HFFc6 (cell line): Measurements from ENCODE around the gene GALNT2. TPM values are rescaled to one million over a fixed set of nuclear protein-coding genes. Genes with fewer than 3 reads are reported as not detected.

ENCODE experiments used
- DNase-seq: peaks from one replicate; pipeline ENCODE4 v3.0.0-alpha.2; 2018
- H3K27ac Mint-ChIP-seq: 2 replicates; pipeline ENCODE4 v1.8.0; 2020; ENCODE audit warnings: mild to moderate bottlenecking, mixed read lengths
- H3K27me3 Mint-ChIP-seq: 2 replicates; pipeline ENCODE4 v1.8.0; 2021; ENCODE audit warnings: mild to moderate bottlenecking, moderate library complexity, mixed read lengths; ENCODE audit not compliant: insufficient read depth
- H3K36me3 Mint-ChIP-seq: 2 replicates; pipeline ENCODE4 v1.8.0; 2021; ENCODE audit warnings: low read depth, mixed read lengths
- H3K4me1 Mint-ChIP-seq: 2 replicates; pipeline ENCODE4 v1.8.0; 2020; ENCODE audit warnings: low read depth, mixed read lengths
- H3K4me3 Mint-ChIP-seq: 2 replicates; pipeline ENCODE4 v1.8.0; 2020; ENCODE audit warnings: mild to moderate bottlenecking, moderate library complexity, mixed read lengths
- H3K9me3 Mint-ChIP-seq: 2 replicates; pipeline ENCODE4 v1.8.0; 2020; ENCODE audit warnings: mild to moderate bottlenecking, mixed read lengths
- CTCF ChIP-seq: fragments of 200-600 bp; sonication (generic); IDR thresholded peaks from 2 replicates; pipeline ENCODE4 v1.5.0; 2021; ENCODE audit warnings: antibody characterized with exemption, mild to moderate bottlenecking
- total RNA-seq, 6 experiments: library from RNA; stranded (reverse); fragmentation: NEBNext Ultra II Directional; extraction: Animal tissue kit (Norgen Biotek cat#: 25700); gene quantifications; 2 replicates in 1 of 6; 3 replicates in 5 of 6; pipeline ENCODE4 v1.2.3, GENCODE V29; 2021

The GALNT2 gene
- total RNA-seq, 6 experiments from 2014 or later = 174 to 194 (median 181) TPM

GRCh38 chr1:230153641-230154296 is 86.7 kb downstream of the GALNT2 start:
- Mint-ChIP-seq H3K9me3 (no peaks in the 10 kb centered on the region), H3K4me1 (peaks cover 26% of the 10 kb centered on the region), H3K27ac (no peak overlapping the region), H3K4me3 (no peak overlapping the region), H3K36me3 (peaks cover 4% of the 10 kb centered on the region), H3K27me3 (no peaks in the 10 kb centered on the region; the same call in none of the 2 replicates)
- DNase-seq = no peak
- no peak for TF ChIP-seq CTCF

- Mint-ChIP-seq H3K27me3 (no peaks in the 10 kb centered on the region; the same call in none of the 2 replicates), H3K27ac (no peak overlapping the region), H3K4me1 (peaks cover 25% of the 10 kb centered on the region), H3K9me3 (no peaks in the 10 kb centered on the region), H3K36me3 (peaks cover 4% of the 10 kb centered on the region), H3K4me3 (no peak overlapping the region)
- no peak for DNase-seq
- no peak for TF ChIP-seq CTCF
Measured at GRCh38 chr1:230155021-230155420, 88.0 kb downstream of the GALNT2 start.

GRCh38 chr1:230156068-230156467 is 89.0 kb downstream of the GALNT2 start:
- Mint-ChIP-seq H3K9me3 (no peaks in the 10 kb centered on the region), H3K4me1 (peaks cover 18% of the 10 kb centered on the region), H3K4me3 (no peak overlapping the region), H3K27ac (no peak overlapping the region), H3K27me3 (no peaks in the 10 kb centered on the region; the same call in none of the 2 replicates), H3K36me3 (peaks cover 4% of the 10 kb centered on the region)
- TF ChIP-seq CTCF = no peak
- DNase-seq = no peak

- Mint-ChIP-seq H3K9me3 (no peaks in the 10 kb centered on the region), H3K27ac (no peak overlapping the region), H3K4me3 (no peak overlapping the region), H3K36me3 (peaks cover 4% of the 10 kb centered on the region), H3K4me1 (peaks cover 23% of the 10 kb centered on the region), H3K27me3 (no peaks in the 10 kb centered on the region; the same call in none of the 2 replicates)
- no peak for TF ChIP-seq CTCF
- DNase-seq = no peak
Measured at GRCh38 chr1:230156536-230156935, 89.5 kb downstream of the GALNT2 start.

- H3K4me3 Mint-ChIP-seq = no peak overlapping the region
- peaks cover 4% of the 10 kb centered on the region; the same call in 1 of the 2 replicates for H3K36me3 Mint-ChIP-seq
- H3K4me1 Mint-ChIP-seq = peaks cover 35% of the 10 kb centered on the region
- no peaks in the 10 kb centered on the region; the same call in none of the 2 replicates for H3K27me3 Mint-ChIP-seq
- no peak for TF ChIP-seq CTCF
- no peak overlapping the region for H3K27ac Mint-ChIP-seq
- no peak for DNase-seq
- no peaks in the 10 kb centered on the region for H3K9me3 Mint-ChIP-seq
Measured at GRCh38 chr1:230157420-230158390, 90.7 kb downstream of the GALNT2 start.
